ENCODE measurements around the gene WWOX.

WWOX gene

GRCh38 chr16:78298986-78299385, 199.5 kb downstream of the WWOX start:
- no peaks in the 10 kb centered on the region for H3K36me3 ChIP-seq (ENCODE audit: control insufficient read depth, insufficient read depth, low read length)
- no peaks in the 10 kb centered on the region for H3K4me1 ChIP-seq (ENCODE audit: control insufficient read depth, insufficient read depth, low read length)
- H3K9me3 ChIP-seq (ENCODE audit: control insufficient read depth, insufficient read depth, low read length): no peaks in the 10 kb centered on the region
- no peaks in the 10 kb centered on the region for H3K27me3 ChIP-seq (ENCODE audit: control insufficient read depth, insufficient read depth, low read length)
- H3K4me3 ChIP-seq (ENCODE audit: low read depth, low read length): no peak overlapping the region
- no peak overlapping the region for H3K9ac ChIP-seq (ENCODE audit: low read depth, low read length)

- Histone ChIP-seq H3K9ac (ENCODE audit: low read depth, low read length) (no peak overlapping the region), H3K27me3 (ENCODE audit: control insufficient read depth, insufficient read depth, low read length) (no peaks in the 10 kb centered on the region), H3K9me3 (ENCODE audit: control insufficient read depth, insufficient read depth, low read length) (no peaks in the 10 kb centered on the region)
Measured at GRCh38 chr16:78300469-78300868, 201.0 kb downstream of the WWOX start.

GRCh38 chr16:78303946-78304345, 204.5 kb downstream of the WWOX start:
- no peaks in the 10 kb centered on the region for H3K36me3 ChIP-seq (ENCODE audit: control insufficient read depth, insufficient read depth, low read length)
- no peak overlapping the region for H3K9ac ChIP-seq (ENCODE audit: low read depth, low read length)
- no peaks in the 10 kb centered on the region for H3K9me3 ChIP-seq (ENCODE audit: control insufficient read depth, insufficient read depth, low read length)
- H3K27me3 ChIP-seq (ENCODE audit: control insufficient read depth, insufficient read depth, low read length): no peaks in the 10 kb centered on the region
- no peak overlapping the region for H3K4me3 ChIP-seq (ENCODE audit: low read depth, low read length)
- peaks cover 11% of the 10 kb centered on the region for H3K4me1 ChIP-seq (ENCODE audit: control insufficient read depth, insufficient read depth, low read length)

More at GRCh38 chr16:78300469-78300868, 201.0 kb downstream of the WWOX start:
- H3K4me3 ChIP-seq (ENCODE audit: low read depth, low read length): no peak overlapping the region
- H3K4me1 ChIP-seq (ENCODE audit: control insufficient read depth, insufficient read depth, low read length): no peaks in the 10 kb centered on the region
- H3K36me3 ChIP-seq (ENCODE audit: control insufficient read depth, insufficient read depth, low read length): no peaks in the 10 kb centered on the region

DNA sequence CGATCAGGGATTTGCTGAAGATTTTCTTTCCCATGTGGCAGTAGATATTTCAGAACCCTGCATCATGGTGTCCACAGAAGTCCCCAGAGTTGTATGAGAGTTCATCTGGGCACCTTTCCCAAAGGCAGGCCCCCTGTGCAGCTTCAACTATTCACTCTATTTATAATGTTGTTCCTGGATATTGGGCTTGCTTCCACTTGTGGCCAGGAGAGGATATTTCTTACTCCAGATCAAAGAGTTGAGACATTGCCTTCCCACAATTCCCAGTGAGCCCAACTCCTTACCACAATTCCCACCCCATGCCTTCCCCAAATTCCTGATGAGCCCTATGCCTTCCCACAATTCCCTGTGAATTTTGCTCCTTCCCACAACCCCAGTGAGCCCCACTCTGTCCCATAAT, 206.9 kb downstream of the WWOX start:
- H3K4me1 ChIP-seq (ENCODE audit: control insufficient read depth, insufficient read depth, low read length): peaks cover 18% of the 10 kb centered on the region
- no peak overlapping the region for H3K4me3 ChIP-seq (ENCODE audit: low read depth, low read length)
- H3K36me3 ChIP-seq (ENCODE audit: control insufficient read depth, insufficient read depth, low read length): no peaks in the 10 kb centered on the region
- H3K9ac ChIP-seq (ENCODE audit: low read depth, low read length): no peak overlapping the region
- H3K27me3 ChIP-seq (ENCODE audit: control insufficient read depth, insufficient read depth, low read length): no peaks in the 10 kb centered on the region
- no peaks in the 10 kb centered on the region for H3K9me3 ChIP-seq (ENCODE audit: control insufficient read depth, insufficient read depth, low read length)

DNA sequence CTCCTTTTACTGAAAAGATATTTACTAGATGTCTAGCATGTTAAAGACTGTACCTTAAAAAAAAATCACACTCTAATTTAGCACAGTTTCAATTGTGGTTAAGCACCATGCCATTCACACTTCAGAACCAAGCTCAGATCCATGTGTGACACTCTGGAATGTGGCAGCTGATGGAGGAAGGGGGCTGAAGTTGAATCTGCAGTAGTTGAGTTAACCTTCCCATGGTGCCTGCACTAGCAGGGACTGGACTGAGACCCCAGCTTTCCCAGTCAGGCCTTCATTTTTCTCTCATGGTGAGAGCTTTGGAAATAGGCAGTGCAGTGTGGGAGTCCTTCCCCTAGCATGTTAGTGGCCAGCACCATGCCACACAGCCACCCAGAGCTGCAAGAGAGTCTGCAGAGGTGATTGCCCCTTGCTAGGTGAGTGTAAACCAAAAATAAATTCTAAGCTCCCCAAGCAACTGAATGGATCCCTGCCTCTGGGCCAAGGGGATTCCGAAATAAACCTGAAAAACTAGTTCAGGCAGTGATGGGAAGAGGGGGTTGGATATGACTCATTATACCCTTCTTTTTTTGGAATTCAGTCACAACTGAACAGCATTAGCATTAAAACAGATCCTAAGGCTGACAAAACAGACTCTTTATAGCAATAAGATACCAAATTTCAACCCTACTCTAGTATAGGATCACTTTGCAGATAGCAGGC, 208.5 kb downstream of the WWOX start:
- Histone ChIP-seq H3K4me1 (ENCODE audit: control insufficient read depth, insufficient read depth, low read length) (peaks cover 26% of the 10 kb centered on the region), H3K9me3 (ENCODE audit: control insufficient read depth, insufficient read depth, low read length) (no peaks in the 10 kb centered on the region), H3K9ac (ENCODE audit: low read depth, low read length) (no peak overlapping the region), H3K36me3 (ENCODE audit: control insufficient read depth, insufficient read depth, low read length) (no peaks in the 10 kb centered on the region), H3K4me3 (ENCODE audit: low read depth, low read length) (no peak overlapping the region), H3K27me3 (ENCODE audit: control insufficient read depth, insufficient read depth, low read length) (no peaks in the 10 kb centered on the region)

DNA sequence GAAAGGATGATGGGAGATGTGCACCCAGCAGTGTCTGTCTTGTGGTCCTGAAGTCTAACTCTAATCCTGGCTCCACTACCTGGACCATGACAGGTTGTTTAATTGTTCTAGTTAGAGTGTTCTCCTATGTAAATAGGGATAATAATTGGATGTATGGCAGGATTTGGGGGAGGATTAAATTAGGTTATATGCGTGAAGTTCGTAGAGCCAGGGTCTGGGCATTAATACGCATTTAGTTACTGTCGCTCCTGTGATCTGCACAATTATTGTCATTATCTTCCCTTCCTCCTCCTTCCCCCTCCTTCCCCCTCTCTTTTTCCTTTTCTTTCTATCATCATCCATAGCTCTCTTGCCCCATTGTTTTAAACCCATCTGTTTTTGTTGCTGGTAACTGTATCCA, 210.3 kb downstream of the WWOX start:
- Histone ChIP-seq H3K27me3 (ENCODE audit: control insufficient read depth, insufficient read depth, low read length) (no peaks in the 10 kb centered on the region), H3K4me1 (ENCODE audit: control insufficient read depth, insufficient read depth, low read length) (peaks cover 26% of the 10 kb centered on the region), H3K9ac (ENCODE audit: low read depth, low read length) (no peak overlapping the region), H3K4me3 (ENCODE audit: low read depth, low read length) (no peak overlapping the region), H3K36me3 (ENCODE audit: control insufficient read depth, insufficient read depth, low read length) (no peaks in the 10 kb centered on the region), H3K9me3 (ENCODE audit: control insufficient read depth, insufficient read depth, low read length) (no peaks in the 10 kb centered on the region)

GRCh38 chr16:78310196-78310595, 210.7 kb downstream of the WWOX start:
- H3K4me3 ChIP-seq (ENCODE audit: low read depth, low read length): no peak overlapping the region
- H3K9ac ChIP-seq (ENCODE audit: low read depth, low read length): no peak overlapping the region
- peaks cover 26% of the 10 kb centered on the region for H3K4me1 ChIP-seq (ENCODE audit: control insufficient read depth, insufficient read depth, low read length)
- no peaks in the 10 kb centered on the region for H3K27me3 ChIP-seq (ENCODE audit: control insufficient read depth, insufficient read depth, low read length)
- H3K36me3 ChIP-seq (ENCODE audit: control insufficient read depth, insufficient read depth, low read length): no peaks in the 10 kb centered on the region
- no peaks in the 10 kb centered on the region for H3K9me3 ChIP-seq (ENCODE audit: control insufficient read depth, insufficient read depth, low read length)

DNA sequence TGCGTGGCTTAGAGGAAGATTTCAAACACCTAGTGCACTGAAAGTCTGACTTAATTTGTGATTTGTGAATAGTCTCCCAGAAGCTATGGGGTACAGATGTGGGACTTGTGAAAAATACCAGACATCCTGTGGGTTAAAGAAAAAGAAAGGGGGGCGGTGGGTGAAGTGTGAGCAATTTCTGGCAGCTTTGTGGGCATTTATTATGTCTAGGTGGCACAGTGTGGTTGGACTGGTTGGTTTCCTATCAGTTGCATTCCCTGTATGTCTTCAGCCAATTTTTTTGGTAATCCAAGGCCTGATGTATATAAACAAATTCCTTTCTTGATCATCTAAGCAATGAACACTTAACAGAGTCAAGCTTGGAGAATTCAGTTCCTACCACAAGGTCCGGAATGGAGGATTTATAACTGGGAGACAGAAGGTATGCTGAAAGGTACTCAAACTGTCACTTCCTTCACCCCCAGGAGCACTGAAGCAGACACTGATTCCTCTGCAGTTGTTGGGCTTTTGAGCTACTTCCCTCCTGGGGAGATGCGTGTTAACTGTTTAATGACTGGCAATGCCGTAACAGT, 211.6 kb downstream of the WWOX start:
- no peaks in the 10 kb centered on the region for H3K36me3 ChIP-seq (ENCODE audit: control insufficient read depth, insufficient read depth, low read length)
- H3K4me1 ChIP-seq (ENCODE audit: control insufficient read depth, insufficient read depth, low read length): peaks cover 26% of the 10 kb centered on the region
- no peak overlapping the region for H3K4me3 ChIP-seq (ENCODE audit: low read depth, low read length)
- H3K9ac ChIP-seq (ENCODE audit: low read depth, low read length): no peak overlapping the region
- H3K27me3 ChIP-seq (ENCODE audit: control insufficient read depth, insufficient read depth, low read length): no peaks in the 10 kb centered on the region
- H3K9me3 ChIP-seq (ENCODE audit: control insufficient read depth, insufficient read depth, low read length): no peaks in the 10 kb centered on the region

DNA sequence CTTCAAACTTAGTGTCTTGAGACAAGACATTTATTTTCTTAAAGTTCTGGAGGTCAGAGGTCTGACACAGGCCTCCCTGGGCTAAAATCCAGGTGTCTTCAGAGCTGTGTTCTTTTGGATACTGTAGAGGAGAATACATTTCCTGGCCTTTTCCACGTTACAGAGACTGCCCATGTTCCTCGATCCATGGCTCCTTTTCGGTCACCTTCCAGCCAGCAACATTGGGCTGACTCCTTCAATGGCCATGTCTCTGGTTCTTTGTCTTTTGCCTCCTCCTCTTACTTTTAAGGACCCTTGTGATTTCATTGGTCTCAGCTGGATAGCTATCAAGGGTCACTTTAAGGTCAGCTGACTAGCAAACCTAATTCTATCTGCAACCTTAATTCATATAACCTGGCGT, 212.4 kb downstream of the WWOX start:
- Histone ChIP-seq H3K9me3 (ENCODE audit: control insufficient read depth, insufficient read depth, low read length) (no peaks in the 10 kb centered on the region), H3K36me3 (ENCODE audit: control insufficient read depth, insufficient read depth, low read length) (no peaks in the 10 kb centered on the region), H3K4me3 (ENCODE audit: low read depth, low read length) (no peak overlapping the region), H3K4me1 (ENCODE audit: control insufficient read depth, insufficient read depth, low read length) (peaks cover 26% of the 10 kb centered on the region), H3K27me3 (ENCODE audit: control insufficient read depth, insufficient read depth, low read length) (no peaks in the 10 kb centered on the region), H3K9ac (ENCODE audit: low read depth, low read length) (no peak overlapping the region)

GRCh38 chr16:78317564-78318240, 218.2 kb downstream of the WWOX start:
- Histone ChIP-seq H3K36me3 (ENCODE audit: control insufficient read depth, insufficient read depth, low read length) (no peaks in the 10 kb centered on the region), H3K9me3 (ENCODE audit: control insufficient read depth, insufficient read depth, low read length) (no peaks in the 10 kb centered on the region), H3K9ac (ENCODE audit: low read depth, low read length) (no peak overlapping the region), H3K4me1 (ENCODE audit: control insufficient read depth, insufficient read depth, low read length) (peaks cover 14% of the 10 kb centered on the region), H3K27me3 (ENCODE audit: control insufficient read depth, insufficient read depth, low read length) (no peaks in the 10 kb centered on the region), H3K4me3 (ENCODE audit: low read depth, low read length) (no peak overlapping the region)

DNA sequence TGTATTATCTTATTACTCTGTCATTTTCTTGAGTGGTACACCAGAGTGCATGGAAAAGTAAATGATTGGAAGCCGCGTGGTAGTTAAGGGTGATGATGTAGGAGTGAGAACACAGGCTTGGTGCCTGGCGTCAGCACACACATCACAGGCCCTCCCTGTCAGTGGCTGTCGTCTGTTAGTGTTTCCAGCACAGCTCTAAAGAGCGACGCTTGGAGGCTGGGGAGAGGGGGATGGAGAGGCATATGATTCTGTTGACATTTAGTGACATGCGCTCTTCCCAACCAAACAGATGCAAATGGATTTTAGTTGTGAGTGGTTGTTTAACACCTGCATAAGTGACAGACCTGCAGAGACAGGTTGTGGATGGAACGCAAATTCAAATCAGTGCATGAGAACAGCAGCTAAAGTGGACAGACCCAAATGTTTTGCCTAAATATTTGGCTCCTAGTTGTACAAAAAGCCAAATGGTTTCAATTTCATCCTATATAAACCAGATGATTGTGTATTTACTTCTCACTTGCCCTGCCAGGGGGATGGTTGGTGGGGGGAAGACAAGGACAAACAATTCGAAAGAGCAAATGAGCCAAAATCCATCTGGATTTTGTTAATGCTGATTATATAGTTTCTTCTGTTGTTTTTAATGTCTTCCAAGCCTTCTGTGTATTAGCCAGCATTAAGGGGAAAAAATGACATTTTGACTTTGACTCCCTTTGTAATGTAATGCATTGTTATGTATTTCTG, 222.3 kb downstream of the WWOX start:
- no peak overlapping the region for H3K9ac ChIP-seq (ENCODE audit: low read depth, low read length)
- no peak overlapping the region for H3K4me3 ChIP-seq (ENCODE audit: low read depth, low read length)
- H3K36me3 ChIP-seq (ENCODE audit: control insufficient read depth, insufficient read depth, low read length): no peaks in the 10 kb centered on the region
- no peaks in the 10 kb centered on the region for H3K9me3 ChIP-seq (ENCODE audit: control insufficient read depth, insufficient read depth, low read length)
- peaks cover 27% of the 10 kb centered on the region for H3K4me1 ChIP-seq (ENCODE audit: control insufficient read depth, insufficient read depth, low read length)
- H3K27me3 ChIP-seq (ENCODE audit: control insufficient read depth, insufficient read depth, low read length): no peaks in the 10 kb centered on the region
